Fibroblast of the aortic adventitia (primary cell): ENCODE data around the gene TOGARAM1. TPM values are rescaled to one million over a fixed set of nuclear protein-coding genes. Genes with fewer than 3 reads are reported as not detected.

Source experiments
- DNase-seq: peaks from one replicate; pipeline ENCODE4 v3.0.0-alpha.2; 2010; ENCODE audit warnings: low read depth
- H3K4me3 ChIP-seq: 2 replicates; pipeline ENCODE4 v1.5.1; 2011; ENCODE audit warnings: low read depth, mild to moderate bottlenecking, control low read depth, low read length, moderate library complexity
- total RNA-seq: library from RNA; depleted of rRNA; stranded (reverse); fragments of >200 nt; gene quantifications from 2 replicates; pipeline ENCODE4 v1.2.3, GENCODE V29; 2012; ENCODE audit warnings: low replicate concordance
- TF ChIP-seq, protein P1 (sequence below): IDR thresholded peaks from 2 replicates; pipeline ENCODE4 v1.5.1; 2011; ENCODE audit warnings: mild to moderate bottlenecking, low read length, control low read depth, inconsistent platforms; ENCODE audit not compliant: insufficient read depth

TOGARAM1 gene, protein sequence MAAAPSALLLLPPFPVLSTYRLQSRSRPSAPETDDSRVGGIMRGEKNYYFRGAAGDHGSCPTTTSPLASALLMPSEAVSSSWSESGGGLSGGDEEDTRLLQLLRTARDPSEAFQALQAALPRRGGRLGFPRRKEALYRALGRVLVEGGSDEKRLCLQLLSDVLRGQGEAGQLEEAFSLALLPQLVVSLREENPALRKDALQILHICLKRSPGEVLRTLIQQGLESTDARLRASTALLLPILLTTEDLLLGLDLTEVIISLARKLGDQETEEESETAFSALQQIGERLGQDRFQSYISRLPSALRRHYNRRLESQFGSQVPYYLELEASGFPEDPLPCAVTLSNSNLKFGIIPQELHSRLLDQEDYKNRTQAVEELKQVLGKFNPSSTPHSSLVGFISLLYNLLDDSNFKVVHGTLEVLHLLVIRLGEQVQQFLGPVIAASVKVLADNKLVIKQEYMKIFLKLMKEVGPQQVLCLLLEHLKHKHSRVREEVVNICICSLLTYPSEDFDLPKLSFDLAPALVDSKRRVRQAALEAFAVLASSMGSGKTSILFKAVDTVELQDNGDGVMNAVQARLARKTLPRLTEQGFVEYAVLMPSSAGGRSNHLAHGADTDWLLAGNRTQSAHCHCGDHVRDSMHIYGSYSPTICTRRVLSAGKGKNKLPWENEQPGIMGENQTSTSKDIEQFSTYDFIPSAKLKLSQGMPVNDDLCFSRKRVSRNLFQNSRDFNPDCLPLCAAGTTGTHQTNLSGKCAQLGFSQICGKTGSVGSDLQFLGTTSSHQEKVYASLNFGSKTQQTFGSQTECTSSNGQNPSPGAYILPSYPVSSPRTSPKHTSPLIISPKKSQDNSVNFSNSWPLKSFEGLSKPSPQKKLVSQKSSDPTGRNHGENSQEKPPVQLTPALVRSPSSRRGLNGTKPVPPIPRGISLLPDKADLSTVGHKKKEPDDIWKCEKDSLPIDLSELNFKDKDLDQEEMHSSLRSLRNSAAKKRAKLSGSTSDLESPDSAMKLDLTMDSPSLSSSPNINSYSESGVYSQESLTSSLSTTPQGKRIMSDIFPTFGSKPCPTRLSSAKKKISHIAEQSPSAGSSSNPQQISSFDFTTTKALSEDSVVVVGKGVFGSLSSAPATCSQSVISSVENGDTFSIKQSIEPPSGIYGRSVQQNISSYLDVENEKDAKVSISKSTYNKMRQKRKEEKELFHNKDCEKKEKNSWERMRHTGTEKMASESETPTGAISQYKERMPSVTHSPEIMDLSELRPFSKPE (N-terminal part only)
- total RNA-seq = 20.0 and 34.0 TPM in 2 replicates

DNA sequence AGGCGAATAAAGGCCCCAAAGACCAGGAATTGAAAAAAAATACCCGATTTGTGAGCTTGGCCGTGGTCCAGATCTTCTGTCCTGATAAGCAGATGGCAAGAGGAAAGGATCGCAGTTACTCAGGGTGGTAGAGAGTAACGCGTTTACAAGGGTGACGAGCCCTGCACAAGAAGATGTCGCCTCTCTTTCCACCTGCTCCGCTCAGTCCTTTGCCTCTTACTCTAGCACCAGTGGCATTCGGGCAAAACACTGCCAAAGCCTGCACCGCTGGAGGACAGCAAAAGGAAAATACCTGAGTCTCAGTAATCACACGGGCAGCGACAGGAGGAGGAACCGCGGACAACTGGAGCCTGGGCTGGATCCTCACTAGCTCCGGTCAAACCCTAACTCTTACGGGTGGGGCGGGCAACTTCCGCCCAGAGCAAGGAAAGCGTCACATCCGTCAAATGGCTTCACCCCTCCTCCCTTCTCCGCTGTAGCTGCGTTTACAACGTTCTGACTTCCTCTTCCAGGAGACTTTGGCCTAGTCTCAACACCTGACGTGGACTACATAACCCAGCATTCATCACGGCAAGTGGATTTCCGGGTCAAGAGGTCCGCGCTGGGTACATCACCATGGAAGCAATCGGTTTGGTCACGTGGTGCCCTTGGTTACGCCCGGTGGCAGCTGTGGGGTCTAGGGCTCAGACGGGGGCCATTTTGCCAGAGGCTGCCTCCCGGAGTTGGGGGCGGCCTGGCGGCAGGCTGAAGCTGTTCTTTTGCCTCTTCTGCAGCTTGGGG lies at the start of gene TOGARAM1, which contains the start of gene KLHL28:
Gene TOGARAM1 (plus strand): TSS at position 637 of the 780 bp plus-strand sequence. CDS start 232 bp downstream, outside the sequence.
Gene KLHL28 (minus strand): TSS at position 394 of the 780 bp plus-strand sequence. CDS start 16,019 bp downstream, outside the sequence.
- TF ChIP-seq, protein P1, sequence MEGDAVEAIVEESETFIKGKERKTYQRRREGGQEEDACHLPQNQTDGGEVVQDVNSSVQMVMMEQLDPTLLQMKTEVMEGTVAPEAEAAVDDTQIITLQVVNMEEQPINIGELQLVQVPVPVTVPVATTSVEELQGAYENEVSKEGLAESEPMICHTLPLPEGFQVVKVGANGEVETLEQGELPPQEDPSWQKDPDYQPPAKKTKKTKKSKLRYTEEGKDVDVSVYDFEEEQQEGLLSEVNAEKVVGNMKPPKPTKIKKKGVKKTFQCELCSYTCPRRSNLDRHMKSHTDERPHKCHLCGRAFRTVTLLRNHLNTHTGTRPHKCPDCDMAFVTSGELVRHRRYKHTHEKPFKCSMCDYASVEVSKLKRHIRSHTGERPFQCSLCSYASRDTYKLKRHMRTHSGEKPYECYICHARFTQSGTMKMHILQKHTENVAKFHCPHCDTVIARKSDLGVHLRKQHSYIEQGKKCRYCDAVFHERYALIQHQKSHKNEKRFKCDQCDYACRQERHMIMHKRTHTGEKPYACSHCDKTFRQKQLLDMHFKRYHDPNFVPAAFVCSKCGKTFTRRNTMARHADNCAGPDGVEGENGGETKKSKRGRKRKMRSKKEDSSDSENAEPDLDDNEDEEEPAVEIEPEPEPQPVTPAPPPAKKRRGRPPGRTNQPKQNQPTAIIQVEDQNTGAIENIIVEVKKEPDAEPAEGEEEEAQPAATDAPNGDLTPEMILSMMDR = no peak
- H3K4me3 ChIP-seq = peak within 1 kb of the TSS; percentile 75
- DNase-seq = peak; percentile 100

DNA sequence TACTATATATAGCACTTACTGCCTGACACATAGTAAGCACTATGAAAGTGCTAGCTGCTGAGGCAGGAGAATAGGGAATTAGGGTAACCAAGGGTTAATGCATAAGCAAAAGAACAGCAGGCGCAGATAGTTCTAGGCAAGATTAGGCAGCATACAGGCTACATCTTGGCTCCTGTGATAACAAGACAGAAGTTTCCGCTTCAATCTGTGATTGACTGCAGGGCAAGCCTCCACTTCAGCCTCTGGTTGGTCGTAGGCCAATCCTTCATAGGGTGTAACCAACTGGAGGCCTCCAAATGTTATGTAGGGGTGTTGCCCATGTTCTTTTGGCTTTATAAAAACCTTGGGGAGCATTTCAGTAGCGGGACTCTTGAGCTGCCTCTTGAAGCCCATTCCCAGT lies 47.1 kb upstream of the TOGARAM1 start:
- TF ChIP-seq, protein P1 = no peak
- DNase-seq = peak; percentile 75
- peak overlapping the region; percentile 18 for H3K4me3 ChIP-seq

DNA sequence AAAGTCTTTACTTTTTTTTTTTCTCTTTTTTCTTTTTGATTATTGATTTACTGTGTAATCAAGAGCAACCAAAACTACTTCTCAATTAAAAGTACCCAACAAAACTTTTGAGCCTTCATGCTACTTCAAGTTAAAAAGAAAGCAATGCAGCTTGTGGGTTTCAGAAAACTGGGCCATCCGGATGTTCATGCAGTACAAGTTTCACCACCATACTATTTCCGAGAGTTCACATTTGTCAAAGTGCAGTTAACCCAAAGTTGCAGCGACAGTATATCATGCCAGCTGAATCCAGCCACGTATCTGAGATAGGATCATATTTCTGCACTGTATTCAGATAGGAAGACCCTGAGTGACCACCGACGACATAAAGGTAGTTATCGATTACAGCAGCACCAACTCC lies 33.2 kb upstream of the TOGARAM1 start:
- TF ChIP-seq, protein P1 = no peak
- no peak overlapping the region for H3K4me3 ChIP-seq
- no peak for DNase-seq

GRCh38 chr14:44935155-44935554 lies 26.8 kb upstream of the TOGARAM1 start:
- TF ChIP-seq, protein P1 = no peak
- H3K4me3 ChIP-seq = no peak overlapping the region
- DNase-seq = no peak

DNA sequence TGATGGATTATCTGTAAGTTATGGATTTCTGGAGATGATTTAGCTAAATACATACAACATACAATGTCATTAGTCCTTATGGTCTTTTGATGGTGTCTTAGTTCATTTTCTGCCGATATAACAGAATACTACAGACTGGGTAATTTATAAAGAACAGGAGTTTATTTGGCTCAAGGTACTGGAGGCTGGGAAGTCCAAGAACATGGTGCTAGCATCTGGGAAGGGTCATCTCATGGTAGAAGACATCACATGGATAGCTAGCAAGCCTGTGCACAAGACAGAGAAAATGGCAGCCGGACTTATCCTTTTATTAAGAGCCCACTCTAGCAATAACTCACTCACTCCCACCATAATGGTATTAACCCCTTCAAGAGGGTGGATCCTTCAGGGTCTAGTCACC lies 24.4 kb upstream of the TOGARAM1 start:
- no peak overlapping the region for H3K4me3 ChIP-seq
- DNase-seq = no peak
- TF ChIP-seq, protein P1 = no peak
